Spinal cord (tissue), 10 donors: ENCODE measurements around the gene TRIM47. TPM values are rescaled to one million over a fixed set of nuclear protein-coding genes. Genes with fewer than 3 reads are reported as not detected.

Experiments used
- DNase-seq, 6 donors: peaks; one replicate each; pipeline versions ENCODE4 v3.0.0 to v3.0.0-alpha.2; 2013 to 2015; ENCODE audit warnings: low spot score in 6 of 6, low read depth in 4 of 6
- H3K27ac ChIP-seq: one replicate; pipeline ENCODE4 v1.5.1; 2013; ENCODE audit warnings: low read depth, low read length, control low read depth
- H3K27me3 ChIP-seq: one replicate; pipeline ENCODE4 v1.6.1; 2013; ENCODE audit warnings: low read length; ENCODE audit not compliant: control insufficient read depth, insufficient read depth
- H3K36me3 ChIP-seq: one replicate; pipeline ENCODE4 v1.6.1; 2013; ENCODE audit warnings: low read length; ENCODE audit not compliant: control insufficient read depth, insufficient read depth
- H3K4me1 ChIP-seq: one replicate; pipeline ENCODE4 v1.6.1; 2013; ENCODE audit warnings: low read length; ENCODE audit not compliant: control insufficient read depth, insufficient read depth
- H3K4me3 ChIP-seq: one replicate; pipeline ENCODE4 v1.5.1; 2013; ENCODE audit warnings: low read depth, low read length, control low read depth
- H3K9me3 ChIP-seq: one replicate; pipeline ENCODE4 v1.6.1; 2013; ENCODE audit warnings: low read length; ENCODE audit not compliant: control insufficient read depth, insufficient read depth
- WGBS: methylation state at CpG from one replicate; pipeline ENCODE4 v1.1.5; 2013; ENCODE audit warnings: missing lambda C conversion rate; ENCODE audit not compliant: insufficient coverage; 5-methylcytosine and 5-hydroxymethylcytosine counted together
- polyA plus RNA-seq, 2 donors: library from polyadenylated mRNA; unstranded; fragments of 120-200 nt; gene quantifications; one replicate each; pipeline ENCODE4 v1.2.1, GENCODE V29; 2013; ENCODE audit not compliant: insufficient read length in 2 of 2
- total RNA-seq, 2 donors: library from RNA; depleted of rRNA in 1 of 2; stranded (reverse); fragments of 120-200 nt in 1 of 2; fragments of >200 nt in 1 of 2; gene quantifications; one replicate each; pipeline versions ENCODE4 v1.2.3 to v1.2.4, GENCODE V29; 2013 to 2014
- donor health status: healthy.

TRIM47 gene
- total and polyA plus RNA-seq, 4 donors: 31.3 to 53.6 (median 45.0) TPM

GRCh38 chr17:75921596-75921995 lies 43.2 kb upstream of the TRIM47 start:
- H3K27ac ChIP-seq: no peak overlapping the region
- H3K36me3 ChIP-seq: peaks cover 81% of the 10 kb centered on the region
- DNase-seq: no peak
- no peaks in the 10 kb centered on the region for H3K27me3 ChIP-seq
- no peak overlapping the region for H3K4me3 ChIP-seq
- 98% methylated on average over 15 of the region's 15 CpGs for WGBS
- H3K9me3 ChIP-seq: no peaks in the 10 kb centered on the region
- no peaks in the 10 kb centered on the region for H3K4me1 ChIP-seq

- H3K36me3 ChIP-seq: peaks cover 74% of the 10 kb centered on the region
- H3K4me1 ChIP-seq: no peaks in the 10 kb centered on the region
- no peak overlapping the region for H3K4me3 ChIP-seq
- no peak overlapping the region for H3K27ac ChIP-seq
- H3K9me3 ChIP-seq: no peaks in the 10 kb centered on the region
- DNase-seq: no peak
- H3K27me3 ChIP-seq: no peaks in the 10 kb centered on the region
- whole genome bisulfite sequencing: 87% methylated on average over 10 of the region's 11 CpGs
These were observed 41.7 kb upstream of the TRIM47 start for GRCh38 chr17:75920045-75920560.

DNA sequence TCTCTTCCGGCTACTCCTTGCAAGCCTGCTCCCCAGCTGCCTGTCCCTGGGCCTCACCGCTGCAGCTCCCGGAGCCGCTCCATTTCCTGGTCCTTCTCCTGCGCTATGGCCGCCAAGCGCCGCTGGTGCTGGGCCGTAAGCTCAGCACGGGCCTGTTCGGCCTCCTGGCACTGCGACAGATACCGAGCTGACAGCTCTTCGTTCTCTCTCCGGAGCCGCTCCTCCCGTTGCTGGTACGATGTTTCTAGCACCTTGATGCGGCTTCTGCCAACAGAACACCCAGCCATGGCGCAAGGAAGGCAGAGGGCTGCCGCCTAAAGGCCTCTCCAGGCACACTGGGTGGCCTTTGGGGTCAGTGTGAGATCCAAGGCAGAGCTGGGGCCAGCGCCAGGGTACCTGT lies 41.2 kb upstream of the TRIM47 start:
- Histone ChIP-seq H3K36me3 (peaks cover 76% of the 10 kb centered on the region), H3K27ac (no peak overlapping the region), H3K27me3 (no peaks in the 10 kb centered on the region), H3K4me3 (no peak overlapping the region), H3K9me3 (no peaks in the 10 kb centered on the region), H3K4me1 (no peaks in the 10 kb centered on the region)
- DNase-seq: no peak
- 91% methylated on average over 22 of the region's 22 CpGs for WGBS

DNA sequence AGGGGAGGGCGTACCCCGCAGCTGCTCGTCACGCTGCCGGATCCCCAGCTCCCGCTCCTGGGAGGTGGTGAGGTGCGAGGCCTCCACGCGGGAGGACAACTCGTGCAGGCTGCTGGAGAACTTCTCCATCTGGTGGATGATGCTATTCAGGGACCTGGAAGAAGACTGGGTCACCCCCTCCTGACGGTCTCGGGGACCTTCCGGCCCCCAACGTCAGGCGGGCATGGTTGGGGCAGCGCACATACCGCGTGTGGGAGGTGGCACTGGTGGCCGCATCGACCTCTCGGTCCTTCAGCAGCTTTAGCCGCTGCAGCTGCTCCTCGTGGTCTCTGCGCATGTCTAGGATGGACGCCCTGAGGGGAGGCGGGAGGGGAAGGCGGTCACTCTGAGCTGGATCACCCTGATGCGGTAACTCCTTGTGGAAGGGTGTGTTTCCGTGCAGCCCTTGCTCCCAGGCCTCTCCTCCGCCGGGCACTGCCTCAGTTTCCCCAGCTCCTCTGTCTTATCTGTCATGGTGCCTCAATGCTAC lies 39.6 kb upstream of the TRIM47 start:
- no peaks in the 10 kb centered on the region for H3K9me3 ChIP-seq
- H3K36me3 ChIP-seq: peaks cover 79% of the 10 kb centered on the region
- DNase-seq: no peak
- no peak overlapping the region for H3K4me3 ChIP-seq
- no peaks in the 10 kb centered on the region for H3K4me1 ChIP-seq
- whole genome bisulfite sequencing: 95% methylated on average over 24 of the region's 31 CpGs
- H3K27ac ChIP-seq: no peak overlapping the region
- H3K27me3 ChIP-seq: no peaks in the 10 kb centered on the region

GRCh38 chr17:75917141-75917916 lies 38.9 kb upstream of the TRIM47 start:
- Histone ChIP-seq H3K4me1 (no peaks in the 10 kb centered on the region), H3K27ac (no peak overlapping the region), H3K27me3 (no peaks in the 10 kb centered on the region), H3K9me3 (no peaks in the 10 kb centered on the region), H3K4me3 (no peak overlapping the region), H3K36me3 (peaks cover 72% of the 10 kb centered on the region)
- 88% methylated on average over 21 of the region's 23 CpGs for WGBS
- DNase-seq: no peak

GRCh38 chr17:75915268-75915667 lies 36.9 kb upstream of the TRIM47 start:
- Histone ChIP-seq H3K4me3 (no peak overlapping the region), H3K36me3 (peaks cover 71% of the 10 kb centered on the region), H3K9me3 (no peaks in the 10 kb centered on the region), H3K27ac (no peak overlapping the region), H3K4me1 (peaks cover 4% of the 10 kb centered on the region), H3K27me3 (no peaks in the 10 kb centered on the region)
- DNase-seq: no peak
- 91% methylated on average over 6 of the region's 8 CpGs for WGBS

DNA sequence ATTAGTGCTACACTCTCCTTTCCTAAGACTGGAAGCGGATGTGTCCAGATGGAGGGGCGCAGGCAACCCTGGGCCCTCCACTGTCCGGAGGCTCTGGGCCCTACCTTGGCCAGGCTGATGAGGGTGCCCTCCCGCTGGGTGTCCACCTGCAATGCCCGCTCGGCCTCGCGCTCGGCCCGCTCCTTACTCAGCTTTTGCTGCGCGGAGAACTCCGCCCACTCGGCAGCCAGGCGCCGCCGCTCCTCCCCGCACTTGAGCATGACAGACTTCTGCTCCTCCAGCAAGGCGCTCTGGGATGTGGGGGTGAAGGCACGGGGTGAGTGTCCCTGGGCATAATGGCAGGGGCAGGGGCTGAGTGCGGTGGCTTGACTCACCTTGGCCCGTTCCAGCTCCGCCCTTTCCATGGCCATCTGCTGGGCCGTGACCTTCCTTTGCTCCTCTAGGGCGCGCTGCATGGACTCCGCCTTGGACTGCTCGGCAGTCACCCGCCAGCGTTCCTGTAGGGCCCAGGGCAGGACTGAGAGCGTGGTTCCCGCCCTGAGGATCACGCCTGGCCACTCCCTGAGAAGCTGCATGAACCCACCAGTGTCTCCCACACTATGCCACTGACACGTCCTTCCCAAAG lies 36.4 kb upstream of the TRIM47 start:
- DNase-seq: no peak
- Histone ChIP-seq H3K9me3 (no peaks in the 10 kb centered on the region), H3K4me3 (no peak overlapping the region), H3K27ac (no peak overlapping the region), H3K27me3 (no peaks in the 10 kb centered on the region), H3K36me3 (peaks cover 71% of the 10 kb centered on the region), H3K4me1 (peaks cover 8% of the 10 kb centered on the region)
- 91% methylated on average over 34 of the region's 34 CpGs for WGBS

GRCh38 chr17:75913537-75914210 lies 35.3 kb upstream of the TRIM47 start:
- H3K4me1 ChIP-seq: peaks cover 8% of the 10 kb centered on the region
- no peak for DNase-seq
- 92% methylated on average over 31 of the region's 32 CpGs for WGBS
- H3K9me3 ChIP-seq: no peaks in the 10 kb centered on the region
- no peak overlapping the region for H3K27ac ChIP-seq
- H3K36me3 ChIP-seq: peaks cover 70% of the 10 kb centered on the region
- H3K4me3 ChIP-seq: no peak overlapping the region
- no peaks in the 10 kb centered on the region for H3K27me3 ChIP-seq

GRCh38 chr17:75910699-75911098 lies 32.3 kb upstream of the TRIM47 start:
- Histone ChIP-seq H3K4me1 (peaks cover 15% of the 10 kb centered on the region), H3K4me3 (no peak overlapping the region), H3K36me3 (peaks cover 53% of the 10 kb centered on the region), H3K27ac (no peak overlapping the region), H3K27me3 (no peaks in the 10 kb centered on the region), H3K9me3 (no peaks in the 10 kb centered on the region)
- 66% methylated on average over 6 of the region's 6 CpGs for WGBS
- DNase-seq: no peak
